Neuronal stem cell (in vitro differentiated cells): ENCODE results near the gene UBTF. TPM values are rescaled to one million over a fixed set of nuclear protein-coding genes. Genes with fewer than 3 reads are reported as not detected.

Source experiments
- DNase-seq: peaks from one replicate; pipeline ENCODE4 v3.0.0-alpha.2; 2013; ENCODE audit warnings: low spot score
- H2AFZ ChIP-seq: one replicate; pipeline ENCODE4 v1.6.1; 2013; ENCODE audit warnings: mild to moderate bottlenecking, low read length, inconsistent platforms
- H2AK5ac ChIP-seq: 2 replicates; pipeline ENCODE4 v1.6.1; 2013; ENCODE audit warnings: low read depth, mild to moderate bottlenecking, inconsistent platforms, low read length, moderate library complexity, mixed read lengths
- H2BK120ac ChIP-seq: 2 replicates; pipeline ENCODE4 v1.6.1; 2013; ENCODE audit warnings: low read depth, mild to moderate bottlenecking, inconsistent platforms, low read length, moderate library complexity, mixed read lengths
- H2BK12ac ChIP-seq: one replicate; pipeline ENCODE4 v1.6.1; 2013; ENCODE audit warnings: low read length, inconsistent platforms
- H2BK15ac ChIP-seq: 2 replicates; pipeline ENCODE4 v1.6.1; 2013; ENCODE audit warnings: mild to moderate bottlenecking, low read length, inconsistent platforms, mixed read lengths
- H2BK5ac ChIP-seq: one replicate; pipeline ENCODE4 v1.6.1; 2013; ENCODE audit warnings: inconsistent platforms, mild to moderate bottlenecking, low read length, moderate library complexity
- H3K14ac ChIP-seq: one replicate; pipeline ENCODE4 v1.6.1; 2013; ENCODE audit warnings: low read length, inconsistent platforms
- H3K18ac ChIP-seq: 2 replicates; pipeline ENCODE4 v1.6.1; 2013; ENCODE audit warnings: low read length, inconsistent platforms
- H3K23ac ChIP-seq: 2 replicates; pipeline ENCODE4 v1.6.1; 2013; ENCODE audit warnings: low read depth, mild to moderate bottlenecking, mixed read lengths, low read length, inconsistent platforms; ENCODE audit not compliant: poor library complexity
- H3K27ac ChIP-seq: replicated peaks from 3 replicates; pipeline ENCODE4 v1.5.1; 2013; ENCODE audit warnings: low read length, inconsistent platforms
- H3K27me3 ChIP-seq, 3 experiments: 2 replicates each; pipeline ENCODE4 v1.6.1; 2013; ENCODE audit warnings: low read length in 3 of 3, mild to moderate bottlenecking in 2 of 3, inconsistent platforms in 1 of 3, low read depth in 1 of 3, mixed read lengths in 1 of 3, moderate library complexity in 1 of 3; ENCODE audit not compliant: control insufficient read depth in 3 of 3, insufficient read depth in 3 of 3
- H3K36me3 ChIP-seq, 2 donors: replicated peaks in 1 of 2; 2 replicates each; pipeline ENCODE4 v1.6.1; 2013; ENCODE audit warnings: low read length in 2 of 2; ENCODE audit not compliant: control insufficient read depth in 2 of 2, insufficient read depth in 2 of 2
- H3K4ac ChIP-seq: 2 replicates; pipeline ENCODE4 v1.6.1; 2013; ENCODE audit warnings: inconsistent platforms, mild to moderate bottlenecking, low read length, moderate library complexity
- H3K4me1 ChIP-seq, 2 donors: 1 replicate in 1 of 2; 2 replicates in 1 of 2; pipeline ENCODE4 v1.6.1; 2013; ENCODE audit warnings: low read length in 2 of 2, low read depth in 1 of 2; ENCODE audit not compliant: control insufficient read depth in 2 of 2, insufficient read depth in 1 of 2
- H3K4me2 ChIP-seq: one replicate; pipeline ENCODE4 v1.6.1; 2013; ENCODE audit warnings: mild to moderate bottlenecking, low read length, inconsistent platforms; ENCODE audit not compliant: insufficient read depth, poor library complexity, severe bottlenecking
- H3K4me3 ChIP-seq, 2 donors: 2 replicates each; pipeline ENCODE4 v1.5.1; 2013; ENCODE audit warnings: low read length in 2 of 2, mild to moderate bottlenecking in 2 of 2, inconsistent platforms in 1 of 2, moderate library complexity in 1 of 2
- H3K79me1 ChIP-seq: one replicate; pipeline ENCODE4 v1.6.1; 2013; ENCODE audit warnings: low read depth, mild to moderate bottlenecking, inconsistent platforms, low read length, moderate library complexity
- H3K9ac ChIP-seq: one replicate; pipeline ENCODE4 v1.6.1; 2013; ENCODE audit warnings: mild to moderate bottlenecking, low read depth, low read length, inconsistent platforms; ENCODE audit not compliant: poor library complexity
- H3K9me3 ChIP-seq, 2 donors: replicated peaks in 1 of 2; 2 replicates each; pipeline versions ENCODE3 to v1.6.1; 2013; ENCODE audit warnings: low read length in 2 of 2, mild to moderate bottlenecking in 2 of 2, inconsistent platforms in 1 of 2, low read depth in 1 of 2, mixed read lengths in 1 of 2, moderate library complexity in 1 of 2; ENCODE audit not compliant: control insufficient read depth in 2 of 2, insufficient read depth in 1 of 2
- H4K8ac ChIP-seq: one replicate; pipeline ENCODE4 v1.6.1; 2013; ENCODE audit warnings: low read depth, mild to moderate bottlenecking, inconsistent platforms, low read length, moderate library complexity
- H4K91ac ChIP-seq: one replicate; pipeline ENCODE4 v1.6.1; 2013; ENCODE audit warnings: low read length, low read depth, mild to moderate bottlenecking, inconsistent platforms; ENCODE audit not compliant: poor library complexity
- WGBS, 2 donors: extraction: QIAGEN DNeasy Blood & Tissue Kit; methylation state at CpG; one replicate each; pipeline ENCODE4 v1.1.7; 2013; ENCODE audit warnings: missing lambda C conversion rate in 2 of 2, mixed read lengths in 1 of 2; ENCODE audit not compliant: insufficient read length in 2 of 2, insufficient replicate concordance in 1 of 2; ENCODE audit errors: extremely low coverage in 2 of 2; 5-methylcytosine and 5-hydroxymethylcytosine counted together
- small RNA-seq: library from polyadenylated mRNA; stranded (forward); fragments of <200 nt; extraction: miRNeasy Mini kit (QIAGEN cat#:217004); gene quantifications from one replicate; pipeline ENCODE3, GENCODE V24; 2013; ENCODE audit not compliant: insufficient read depth

The UBTF gene

GRCh38 chr17:44164476-44164875 is 55.0 kb downstream of the UBTF start:
- Histone ChIP-seq H3K9ac (no peak overlapping the region), H3K4me3 (no peak overlapping the region), H3K4ac (no peak overlapping the region), H2BK12ac (no peak overlapping the region), H2BK15ac (no peak overlapping the region), H3K36me3 (peaks cover 13 to 27% of the 10 kb centered on the region in 2 donors), H3K4me2 (no peak overlapping the region), H3K79me1 (no peaks in the 10 kb centered on the region), H4K8ac (no peak overlapping the region), H2AK5ac (no peak overlapping the region), H4K91ac (no peak overlapping the region), H2BK5ac (no peak overlapping the region), H2AFZ (no peak overlapping the region), H2BK120ac (no peak overlapping the region), H3K27ac (no peak overlapping the region), H3K23ac (no peak overlapping the region), H3K27me3 (no peaks in the 10 kb centered on the region), H3K4me1 (peaks cover 0 to 3% of the 10 kb centered on the region in 2 donors), H3K9me3 (peaks cover 0 to 2% of the 10 kb centered on the region in 2 donors), H3K14ac (no peak overlapping the region), H3K18ac (no peak overlapping the region)
- DNase-seq: no peak
- no CpG with 5 or more reads among the region's 1 CpG for WGBS, 2 donors

GRCh38 chr17:44159519-44160210 is 59.8 kb downstream of the UBTF start:
- H3K4me3 ChIP-seq: peak overlapping the region in 1 of 2 donors; percentile 68
- no peak overlapping the region for H3K27ac ChIP-seq
- H2BK15ac ChIP-seq: no peak overlapping the region
- no peaks in the 10 kb centered on the region for H3K27me3 ChIP-seq
- H3K9ac ChIP-seq: no peak overlapping the region
- H3K14ac ChIP-seq: no peak overlapping the region
- H3K4me1 ChIP-seq: no peaks in the 10 kb centered on the region
- no peak overlapping the region for H2AK5ac ChIP-seq
- H3K4ac ChIP-seq: no peak overlapping the region
- H4K91ac ChIP-seq: no peak overlapping the region
- no peak overlapping the region for H2BK5ac ChIP-seq
- H2BK120ac ChIP-seq: no peak overlapping the region
- H2BK12ac ChIP-seq: no peak overlapping the region
- H3K9me3 ChIP-seq: peaks cover 0 to 5% of the 10 kb centered on the region in 2 donors
- no peak overlapping the region for H3K23ac ChIP-seq
- peaks cover 3% of the 10 kb centered on the region for H3K79me1 ChIP-seq
- no peak overlapping the region for H4K8ac ChIP-seq
- WGBS, 2 donors: no CpG with 5 or more reads among the region's 15 CpGs
- H3K18ac ChIP-seq: no peak overlapping the region
- DNase-seq: no peak
- peaks cover 38 to 66% of the 10 kb centered on the region in 2 donors for H3K36me3 ChIP-seq
- no peak overlapping the region for H3K4me2 ChIP-seq
- H2AFZ ChIP-seq: no peak overlapping the region

GRCh38 chr17:44155488-44155887 is 64.0 kb downstream of the UBTF start:
- H3K14ac ChIP-seq: no peak overlapping the region
- peaks cover 5% of the 10 kb centered on the region for H3K79me1 ChIP-seq
- H3K4me2 ChIP-seq: no peak overlapping the region
- WGBS, 2 donors: no CpG with 5 or more reads among the region's 2 CpGs
- no peak overlapping the region for H2BK12ac ChIP-seq
- H2AFZ ChIP-seq: no peak overlapping the region
- H4K8ac ChIP-seq: no peak overlapping the region
- H3K27ac ChIP-seq: no peak overlapping the region
- no peak overlapping the region for H2BK5ac ChIP-seq
- no peak for DNase-seq
- H2AK5ac ChIP-seq: peak overlapping the region; percentile 24
- peaks cover 45 to 82% of the 10 kb centered on the region in 2 donors for H3K36me3 ChIP-seq
- peaks cover 0 to 1% of the 10 kb centered on the region in 2 donors for H3K4me1 ChIP-seq
- H3K9me3 ChIP-seq: peaks cover 0 to 3% of the 10 kb centered on the region in 2 donors
- no peak overlapping the region for H3K9ac ChIP-seq
- no peaks in the 10 kb centered on the region for H3K27me3 ChIP-seq
- H3K4ac ChIP-seq: no peak overlapping the region
- H4K91ac ChIP-seq: no peak overlapping the region
- H3K18ac ChIP-seq: no peak overlapping the region
- no peak overlapping the region for H3K4me3 ChIP-seq
- H3K23ac ChIP-seq: no peak overlapping the region
- no peak overlapping the region for H2BK120ac ChIP-seq
- no peak overlapping the region for H2BK15ac ChIP-seq

Small RNA genes within 50 kb of the gene (small RNA-seq; reads per million reads assigned to genes)
- not detected for gene MIR6782
